Measurements from ENCODE around the gene LRP6.

GRCh38 chr12:12133785-12134184 is 133.1 kb downstream of the LRP6 start:
- TF ChIP-seq TARDBP (IDR thresholded peaks at IDR 0.05) (no peak), ELF4 (IDR thresholded peaks at IDR 0.05) (no peak), SP1 (IDR thresholded peaks at IDR 0.05) (no peak)

All from HEK293T (cell line).